ENCODE measurements around the gene VENTX.

- TF ChIP-seq RAD21 (IDR thresholded peaks at IDR 0.05; ENCODE audit: low read depth) = no peak
- no peak for TF ChIP-seq EP300 (IDR thresholded peaks at IDR 0.05; ENCODE audit: borderline replicate concordance)
- no peak for TF ChIP-seq TEAD4 (IDR thresholded peaks at IDR 0.05)
- TF ChIP-seq NFIC (IDR thresholded peaks at IDR 0.05) = no peak
- no peak for TF ChIP-seq MAX (IDR thresholded peaks at IDR 0.05)
- TF ChIP-seq TAF1 (IDR thresholded peaks at IDR 0.05; ENCODE audit: low read depth) = no peak
- TF ChIP-seq YY1 (IDR thresholded peaks at IDR 0.05; ENCODE audit: low read depth) = no peak
Observed at GRCh38 chr10:133187906-133188681, 49.6 kb upstream of the VENTX start.

Data from Ishikawa (cell line).